GM20431 (cell line): ENCODE data around the gene RPS25.
"Not testable (repeated sequence)": the region's sequence is repeated elsewhere in the genome, so short reads cannot be mapped to it uniquely, and the experiment has no call there.

ENCODE experiments used
- in situ Hi-C: fragments of 300-500 bp; cut with MseI, MboI; formaldehyde crosslinking; loops from one replicate; pipeline ENCODE4 v1.15.0; 2020; ENCODE audit warnings: low sequenced_read_pairs; ENCODE audit not compliant: unreplicated experiment

RPS25 gene

DNA sequence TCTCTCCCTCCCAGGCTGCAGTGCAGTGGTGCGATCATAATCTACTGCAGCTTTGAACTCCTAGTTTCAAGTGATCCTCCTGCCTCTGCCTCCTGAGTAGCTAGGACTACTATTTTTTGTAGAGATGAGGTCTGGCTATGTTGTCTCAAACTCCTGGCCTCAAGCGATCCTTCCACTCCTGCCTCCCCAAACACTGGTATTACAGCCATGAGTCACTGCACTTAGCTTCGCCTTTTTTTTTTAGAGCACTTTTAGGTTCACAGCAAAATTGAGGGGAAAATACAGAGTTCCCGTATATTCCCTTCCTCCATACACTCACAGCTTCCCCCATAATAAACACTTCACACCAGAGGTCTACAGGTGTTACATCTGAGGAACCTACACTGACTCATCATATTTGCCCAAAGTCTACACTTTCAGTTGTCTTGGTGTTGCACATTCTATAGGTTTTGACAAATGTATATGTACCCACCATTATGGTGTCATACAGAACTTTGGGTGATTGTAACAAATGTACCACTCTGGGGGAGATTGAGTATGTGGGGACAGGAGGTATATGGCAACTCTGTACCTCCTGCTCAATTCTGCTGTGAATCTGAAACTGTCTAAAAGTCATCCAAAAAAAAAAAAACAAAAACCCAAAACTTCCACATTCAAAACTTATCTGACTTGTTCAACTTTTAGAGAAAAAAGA, 23.8 kb upstream of the RPS25 start:
- in situ Hi-C loops = no loop called here

DNA sequence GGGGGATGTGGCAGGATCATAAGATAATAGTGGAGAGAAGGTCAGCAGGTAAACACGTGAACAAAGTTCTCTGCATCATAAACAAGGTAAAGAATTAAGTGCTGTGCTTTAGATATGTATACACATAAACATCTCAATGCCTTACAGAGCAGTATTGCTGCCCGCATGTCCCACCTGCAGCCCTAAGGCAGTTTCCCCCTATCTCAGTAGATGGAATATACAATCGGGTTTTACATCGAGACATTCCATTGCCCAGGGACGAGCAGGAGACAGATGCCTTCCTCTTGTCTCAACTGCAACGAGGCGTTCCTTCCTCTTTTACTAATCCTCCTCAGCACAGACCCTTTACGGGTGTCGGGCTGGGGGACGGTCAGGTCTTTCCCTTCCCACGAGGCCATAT, 21.3 kb upstream of the RPS25 start:
- in situ Hi-C loops = not testable (repeated sequence)

DNA sequence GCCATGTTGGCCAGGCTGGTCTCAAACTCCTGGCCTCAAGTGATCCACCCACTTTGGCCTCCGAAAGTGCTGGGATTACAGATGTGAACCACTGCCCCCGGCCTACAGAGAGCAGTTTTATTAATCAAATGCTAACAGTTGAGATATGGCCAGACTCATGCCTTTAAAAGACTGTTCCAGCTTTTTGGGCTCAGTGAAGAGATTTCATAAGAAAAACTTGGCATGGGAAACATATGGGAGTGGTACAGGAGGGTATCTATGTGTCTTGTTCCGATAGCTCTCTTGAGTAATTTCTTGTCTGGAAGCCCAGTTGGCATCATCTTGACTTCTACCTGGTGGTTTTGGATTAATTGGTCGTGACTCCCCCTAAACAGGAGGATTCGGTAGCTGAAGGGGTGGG, 20.7 kb upstream of the RPS25 start:
- in situ Hi-C loops = no loop called here

DNA sequence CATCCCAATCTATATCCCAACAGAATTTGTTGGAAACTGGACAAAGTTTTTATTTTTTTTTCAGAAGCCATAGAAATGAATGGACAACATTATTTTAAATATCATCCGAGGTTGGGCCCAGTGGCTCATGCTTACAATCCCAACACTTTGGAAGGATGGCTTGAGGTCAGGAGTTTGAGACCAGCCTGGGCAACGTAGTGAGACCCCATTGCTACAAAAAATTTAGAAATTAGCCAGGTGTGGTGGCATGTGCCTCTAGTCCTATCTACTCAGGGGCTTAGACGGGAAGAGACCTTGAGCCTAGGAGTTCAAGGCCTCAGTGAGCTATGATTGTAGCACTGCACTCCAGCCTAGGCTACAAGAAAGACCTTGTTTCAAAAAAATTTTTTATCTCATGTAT, 16.7 kb upstream of the RPS25 start:
- in situ Hi-C loops = no loop called here

DNA sequence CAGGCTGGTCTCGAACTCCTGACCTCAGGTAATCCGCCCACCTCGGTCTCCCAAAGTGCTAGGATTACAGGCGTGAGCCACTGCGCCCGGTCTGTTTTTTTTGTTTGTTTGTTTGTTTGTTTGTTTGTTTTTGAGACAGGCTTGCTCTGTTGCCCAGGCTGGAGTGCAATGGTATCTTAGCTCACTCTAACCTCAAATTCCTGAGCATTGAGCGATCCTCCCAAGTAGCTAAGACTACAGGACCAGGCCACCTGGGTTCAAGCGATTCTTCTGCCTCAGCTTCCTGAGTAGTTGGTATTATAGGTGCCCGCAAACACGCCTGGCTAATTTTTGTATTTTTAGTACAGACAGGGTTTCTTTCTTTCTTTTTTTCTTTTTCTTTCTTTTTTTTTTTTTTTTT, 15.3 kb upstream of the RPS25 start:
- in situ Hi-C loops = not testable (repeated sequence)

DNA sequence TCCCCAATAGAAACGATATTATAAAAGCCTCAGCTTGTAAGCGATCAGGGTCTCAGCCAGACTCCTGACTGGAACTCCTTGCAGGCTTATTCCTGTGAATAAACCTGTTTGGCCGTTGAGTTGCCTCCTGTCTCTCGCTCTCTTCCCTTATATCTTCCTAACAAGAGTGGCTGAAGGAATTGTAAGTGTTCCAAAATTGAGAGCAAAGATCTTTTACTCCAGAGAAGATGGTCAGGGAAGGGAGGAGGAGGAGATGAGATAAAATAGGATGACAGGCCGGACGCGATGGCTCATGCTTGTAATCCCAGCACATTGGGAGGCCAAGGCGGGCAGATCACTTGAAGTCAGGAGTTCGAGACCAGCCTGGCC, 13.8 kb upstream of the RPS25 start:
- in situ Hi-C loops = no loop called here

DNA sequence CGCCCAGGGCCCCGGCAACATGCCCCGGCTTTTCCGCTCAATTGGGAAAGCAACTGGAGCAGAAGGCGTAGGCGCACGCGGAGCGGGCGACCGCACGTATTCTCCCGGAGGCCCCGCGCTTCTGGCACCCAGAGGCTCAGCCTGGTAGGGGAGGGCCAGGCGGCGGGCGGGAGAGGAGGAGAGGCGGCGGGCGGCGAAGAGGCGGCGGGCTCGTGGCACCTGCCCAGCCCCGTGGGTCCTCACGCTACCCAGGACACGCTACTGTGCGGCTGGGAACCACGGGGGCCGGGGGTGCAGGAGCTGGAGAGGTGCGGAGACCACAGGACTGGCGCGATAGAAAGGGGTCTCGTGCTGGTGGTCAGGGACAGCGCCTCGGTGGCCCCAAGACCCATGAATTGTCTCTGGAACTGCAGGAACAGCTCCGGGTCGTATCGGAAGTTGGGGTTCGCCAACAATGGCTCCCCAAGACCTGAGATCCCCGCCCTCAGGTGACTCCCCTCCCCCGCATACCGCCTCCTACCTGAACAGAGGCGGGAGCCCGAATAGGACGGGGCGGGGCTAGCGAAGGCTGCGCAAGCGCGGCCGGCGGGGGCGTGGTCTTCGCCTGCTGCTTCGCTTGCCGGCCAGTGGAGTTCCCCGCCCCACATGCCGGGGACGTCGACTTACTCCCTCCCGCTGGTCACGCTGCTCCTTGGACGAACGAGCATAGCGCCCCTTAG, 12.3 kb upstream of the RPS25 start, which contains the start of gene SLC37A4:
Gene SLC37A4 (minus strand): TSS at position 549 of the 719 bp plus-strand sequence.
- in situ Hi-C loops = no loop called here

DNA sequence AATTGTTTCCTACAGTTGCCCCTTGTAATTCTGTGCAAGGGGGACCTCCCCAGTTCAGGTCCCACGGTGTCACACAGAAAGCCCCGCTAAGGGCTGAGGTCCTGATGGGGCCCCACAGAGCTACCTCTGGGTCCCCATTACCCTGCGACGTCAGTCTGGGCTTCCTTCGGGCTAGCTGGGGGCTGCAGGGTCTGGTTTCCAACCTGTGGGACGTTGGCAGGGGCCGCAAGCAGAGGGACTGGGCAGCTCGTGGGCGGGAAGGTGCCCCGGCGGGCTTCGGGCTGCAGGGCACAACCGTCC, 11.8 kb upstream of the RPS25 start:
- in situ Hi-C loops = no loop called here

DNA sequence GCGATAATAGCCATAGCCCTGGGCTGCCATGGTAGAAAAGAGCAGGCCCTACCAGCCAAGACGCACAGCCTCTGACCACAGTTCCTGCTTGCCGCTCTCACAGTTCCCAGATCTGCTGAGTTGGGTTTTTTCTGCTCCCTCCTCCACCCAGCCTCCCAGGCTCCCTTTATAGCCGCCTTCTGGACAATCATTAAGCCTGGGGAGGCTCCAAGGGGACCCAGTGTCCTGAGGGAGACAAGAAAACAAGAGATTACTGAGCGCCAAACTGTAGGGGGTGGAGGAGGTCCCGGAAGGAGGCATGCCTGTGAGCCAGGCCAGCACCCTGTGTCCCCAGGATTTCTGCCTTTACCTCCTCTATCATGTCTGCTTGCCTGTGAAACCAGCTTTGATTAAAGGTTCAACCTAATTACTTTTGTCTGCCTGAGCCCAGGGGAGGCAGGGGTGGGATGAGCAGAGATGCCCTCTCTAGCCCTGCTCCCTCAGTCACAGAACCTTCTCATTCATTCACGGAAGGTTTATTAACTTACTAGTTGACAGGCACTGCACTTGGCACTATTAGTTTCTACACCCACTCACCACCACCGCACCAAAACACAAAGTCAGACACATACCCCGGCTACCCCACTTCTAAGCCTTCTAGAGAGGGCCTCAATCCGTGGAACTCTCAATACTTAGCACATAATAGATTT, 11.3 kb upstream of the RPS25 start:
- in situ Hi-C loops = no loop called here

DNA sequence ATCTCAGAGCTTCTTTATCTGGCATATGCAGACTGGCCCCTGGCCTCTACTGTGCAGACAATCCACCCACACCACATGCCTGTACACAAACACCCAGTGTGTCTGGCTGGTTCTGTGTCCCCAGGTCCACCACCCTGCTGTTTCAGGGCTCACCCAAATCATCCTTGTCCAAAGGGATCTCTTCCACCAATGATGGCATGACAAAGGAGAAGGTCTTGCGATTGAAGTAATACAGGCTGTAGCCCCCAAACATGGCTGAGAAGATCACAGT, 10.9 kb upstream of the RPS25 start:
- in situ Hi-C loops = no loop called here

DNA sequence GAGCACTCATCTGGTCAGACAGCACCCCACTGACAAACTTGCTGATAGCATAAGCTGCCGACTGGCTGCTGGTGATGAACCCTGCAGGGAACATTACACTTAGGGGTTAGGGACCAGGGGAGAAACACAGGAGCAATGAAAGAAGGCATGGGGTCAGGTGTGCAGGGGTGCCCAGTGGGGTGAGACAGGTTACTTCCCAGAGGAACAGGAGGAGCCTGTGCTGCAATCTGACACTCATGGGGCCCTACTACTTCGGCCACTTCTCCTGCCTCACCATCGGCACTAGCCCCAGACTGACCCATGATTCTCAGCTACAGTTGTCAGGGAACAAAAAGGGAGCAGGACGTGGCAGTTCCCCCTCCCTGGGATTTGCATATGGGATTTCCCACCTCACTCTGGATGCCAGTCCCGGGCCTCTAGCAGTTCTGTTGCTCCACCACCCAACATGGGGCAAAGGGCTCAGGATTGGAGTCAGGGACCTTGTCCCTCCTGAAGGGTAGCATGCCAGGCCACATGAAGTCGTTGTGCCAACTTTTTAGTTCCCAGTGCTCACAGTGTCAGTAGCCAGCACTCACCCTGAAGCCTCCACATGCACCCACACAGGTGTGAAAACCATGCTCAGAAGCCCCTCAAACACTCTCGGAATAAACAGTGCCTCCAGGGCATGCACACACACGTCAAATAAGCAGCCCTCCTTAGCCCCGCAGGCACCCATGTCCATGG, 10.4 kb upstream of the RPS25 start:
- in situ Hi-C loops = no loop called here

DNA sequence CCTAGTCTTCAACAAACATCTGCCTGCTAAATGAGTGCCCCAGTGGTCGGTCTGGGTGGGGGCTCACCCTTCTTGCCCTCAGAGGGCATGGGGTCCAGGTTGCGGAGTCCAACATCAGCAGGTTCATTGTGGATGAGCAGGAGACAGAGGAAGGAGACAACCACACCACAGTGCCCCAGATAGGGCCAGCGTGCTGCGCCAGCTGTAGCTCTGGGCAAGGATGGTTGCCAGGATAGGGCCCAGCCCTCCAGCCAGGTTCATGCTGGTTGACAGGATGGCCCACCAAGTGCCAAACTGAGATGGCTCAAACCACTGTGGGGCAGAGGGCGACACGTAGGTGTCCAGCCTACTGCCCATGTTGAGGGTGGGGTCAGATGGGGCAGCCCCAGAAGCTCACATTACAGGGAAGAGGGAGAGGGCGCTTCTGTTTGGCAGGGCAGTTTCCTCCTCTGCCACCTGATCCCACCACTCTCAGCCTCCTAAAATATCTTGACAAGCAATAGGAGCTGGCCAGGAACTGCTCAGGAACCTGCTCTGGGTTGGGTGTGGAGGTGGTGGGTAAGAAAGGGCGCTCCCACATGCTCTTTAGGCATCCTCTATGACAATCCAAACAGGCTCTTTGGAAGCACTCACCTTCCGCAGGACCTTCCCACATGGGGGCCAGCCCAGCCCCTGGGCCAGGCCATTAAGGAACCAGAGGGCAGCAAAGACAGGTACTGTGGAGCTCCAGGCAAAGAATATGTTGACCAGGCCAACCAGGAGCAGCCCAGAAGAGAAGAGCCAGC, 9.6 kb upstream of the RPS25 start:
- in situ Hi-C loops = no loop called here

DNA sequence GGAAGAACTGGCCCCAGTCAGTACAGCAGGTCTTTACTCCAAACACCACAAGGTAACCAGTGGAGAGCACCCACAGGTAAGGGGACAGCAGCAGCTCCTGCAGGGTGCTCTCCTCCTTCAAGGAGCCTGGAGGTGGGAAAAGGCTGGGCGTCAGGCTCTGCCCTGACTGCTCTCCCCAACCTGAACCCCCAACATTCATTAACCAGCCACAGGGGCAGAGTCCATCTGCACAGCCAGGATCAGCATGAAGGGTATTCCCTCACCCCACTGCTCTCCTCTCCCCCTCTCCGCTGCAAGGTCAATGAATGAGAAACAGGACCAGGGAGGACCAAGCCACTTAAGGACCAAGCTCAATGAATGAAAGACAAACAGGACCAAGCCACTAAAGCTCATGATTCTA, 8.8 kb upstream of the RPS25 start:
- in situ Hi-C loops = no loop called here

DNA sequence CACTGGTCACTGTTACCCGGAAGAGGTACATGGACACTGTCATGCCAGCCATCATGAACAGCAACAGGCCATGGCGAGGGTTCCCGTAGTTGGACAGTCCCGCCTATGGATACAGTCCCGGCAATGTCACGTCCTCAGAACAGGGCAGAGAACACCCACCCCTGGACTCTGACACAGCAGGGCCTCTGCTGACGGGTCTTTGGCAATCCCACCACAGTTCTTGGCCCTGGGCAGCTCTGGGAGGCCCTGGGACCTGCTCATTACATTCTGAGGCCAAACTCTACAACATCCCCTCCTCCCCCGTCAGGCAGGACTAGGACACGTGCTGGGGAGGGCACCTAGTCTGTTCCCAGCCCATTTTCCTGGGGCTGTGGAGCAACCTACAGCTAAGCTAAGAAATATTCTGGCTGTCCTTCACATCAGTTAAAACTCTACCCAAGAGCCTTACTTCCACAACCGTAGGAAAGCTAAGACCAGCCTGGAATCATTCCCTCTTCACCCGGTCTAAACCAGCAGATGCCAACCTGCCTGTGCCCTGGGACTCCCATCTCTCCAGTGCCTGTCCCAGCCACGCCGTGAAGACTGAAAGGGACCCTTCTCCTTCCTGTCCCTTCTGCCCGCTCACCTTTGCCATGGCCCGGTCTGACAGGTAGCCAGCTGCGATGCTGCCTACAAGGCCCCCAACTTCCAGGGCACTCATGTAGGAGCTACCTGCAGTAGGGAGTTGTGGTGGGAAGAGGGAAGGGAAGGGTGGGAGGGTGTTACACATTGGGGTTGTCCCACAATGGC, 8.0 kb upstream of the RPS25 start:
- in situ Hi-C loops = no loop called here

DNA sequence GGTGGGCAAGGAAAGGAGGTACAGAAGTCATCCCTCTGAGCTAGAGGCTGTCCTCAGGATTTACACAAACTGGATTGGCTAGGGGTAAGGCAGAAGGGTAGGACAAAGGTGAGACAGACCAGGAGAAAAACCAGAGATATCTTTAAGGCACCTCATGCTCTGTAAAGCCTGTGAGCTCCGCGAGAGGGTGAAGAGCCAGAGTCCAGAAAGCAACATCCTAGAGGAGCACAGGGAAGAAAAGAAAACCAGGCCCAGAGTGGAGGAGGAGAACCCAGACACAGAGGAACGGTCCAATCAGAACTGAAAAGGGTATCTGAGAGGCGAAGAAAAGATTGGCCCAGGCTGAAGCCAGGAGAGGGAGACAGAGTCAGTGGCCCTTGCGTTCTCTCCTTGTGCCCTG, 7.4 kb upstream of the RPS25 start:
- in situ Hi-C loops = no loop called here

DNA sequence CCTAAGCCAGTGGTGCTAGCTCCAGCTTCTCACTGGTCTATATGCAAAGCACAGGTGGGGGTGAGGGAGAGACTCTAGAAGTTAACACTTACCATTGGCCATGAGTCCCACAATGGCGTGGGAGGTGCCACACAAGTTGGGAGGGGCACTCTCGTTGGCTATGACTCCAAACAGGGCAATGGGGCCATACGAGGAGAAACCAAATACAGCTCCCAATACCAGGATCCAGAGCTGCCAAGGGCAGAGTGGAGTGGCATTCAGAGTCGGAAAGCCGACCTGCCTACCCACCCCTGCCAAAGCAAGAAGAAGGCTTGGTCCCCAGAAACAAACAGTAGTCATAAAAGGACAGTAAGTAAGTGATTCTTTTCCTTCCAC, 6.9 kb upstream of the RPS25 start:
- in situ Hi-C loops = no loop called here

DNA sequence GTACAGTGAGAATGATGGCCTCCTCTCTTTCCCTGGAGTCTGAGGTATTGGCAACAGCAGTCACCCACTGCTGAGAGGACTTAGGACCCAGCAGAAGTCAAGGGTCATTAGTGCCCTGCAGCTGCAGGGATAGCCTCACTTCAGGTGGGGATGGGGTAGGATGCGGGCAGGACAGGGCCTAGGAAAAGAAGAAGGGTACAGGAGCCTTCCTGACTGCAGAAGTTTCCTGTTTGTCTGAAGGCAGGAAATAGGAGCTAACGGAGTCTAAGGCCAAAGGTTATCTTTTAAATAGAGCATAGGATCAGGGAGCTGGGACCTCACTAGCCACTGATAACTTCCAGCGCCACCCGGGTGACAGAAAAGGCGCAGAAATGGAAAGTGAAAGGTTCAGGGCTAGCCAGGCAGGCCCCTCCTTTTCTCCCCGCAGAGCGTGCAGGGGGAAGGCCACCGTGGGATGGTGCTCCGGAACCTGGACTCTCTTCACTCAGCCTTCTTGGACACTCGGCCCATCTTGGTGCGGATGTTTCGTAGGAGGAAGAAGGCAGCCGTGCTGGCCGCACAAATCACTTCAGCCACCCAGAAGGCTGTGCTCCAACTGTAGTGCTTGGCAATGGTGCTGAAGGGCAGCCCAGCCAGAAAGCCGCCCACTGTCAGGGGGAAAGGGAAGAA, 6.4 kb upstream of the RPS25 start:
- in situ Hi-C loops = no loop called here

DNA sequence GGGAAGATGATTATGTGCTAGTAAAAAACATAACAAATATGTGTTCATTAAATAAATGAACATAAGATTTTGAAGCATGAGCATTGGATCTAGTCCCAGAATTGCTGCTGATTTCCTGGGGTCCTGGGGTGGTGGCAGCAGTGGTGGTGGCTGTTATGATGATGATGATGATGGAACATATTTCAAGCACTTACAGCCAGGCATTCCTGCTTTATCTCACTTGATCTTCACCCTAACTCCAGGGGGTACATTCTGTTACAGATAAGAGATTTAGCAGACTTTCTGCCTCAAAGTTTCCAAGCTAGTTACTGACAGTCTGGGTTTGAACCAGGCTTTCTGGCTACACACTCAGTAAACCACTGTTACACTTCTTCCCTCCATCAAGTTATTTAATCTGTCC, 5.6 kb upstream of the RPS25 start:
- in situ Hi-C loops = no loop called here

DNA sequence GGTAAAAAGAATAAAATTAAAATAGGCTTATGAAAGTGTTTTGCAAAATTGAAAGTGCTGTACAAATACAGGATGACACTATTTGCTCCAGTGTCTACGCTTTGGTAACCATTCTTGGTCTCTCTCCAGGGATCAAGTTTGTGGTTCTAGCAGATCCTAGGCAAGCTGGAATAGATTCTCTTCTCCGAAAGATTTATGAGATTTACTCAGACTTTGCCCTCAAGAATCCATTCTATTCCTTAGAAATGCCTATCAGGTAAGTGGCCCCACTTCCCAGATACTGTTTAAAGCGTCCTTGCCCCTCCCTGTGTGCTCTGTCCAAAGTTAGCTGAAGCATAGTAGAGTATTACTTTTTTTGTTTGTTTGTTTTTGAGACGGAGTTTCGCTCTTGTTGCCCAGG, 3.5 kb upstream of the RPS25 start:
- in situ Hi-C loops = no loop called here
